Stimulated activated CD8-positive, alpha-beta memory T cell treated with anti-CD3 and anti-CD28 coated beads, Interleukin-12 subunit alpha, Interleukin-12 subunit beta, amount 100 ng/mL, for 1 hour (primary cell): Measurements from ENCODE around the gene COL20A1.
"Not testable (repeated sequence)": the region's sequence is repeated elsewhere in the genome, so short reads cannot be mapped to it uniquely, and the experiment has no call there.

Source experiments
- DNase-seq: peaks from one replicate; pipeline ENCODE4 v3.0.0-alpha.2; 2020; ENCODE audit warnings: low read depth

Gene COL20A1

DNA sequence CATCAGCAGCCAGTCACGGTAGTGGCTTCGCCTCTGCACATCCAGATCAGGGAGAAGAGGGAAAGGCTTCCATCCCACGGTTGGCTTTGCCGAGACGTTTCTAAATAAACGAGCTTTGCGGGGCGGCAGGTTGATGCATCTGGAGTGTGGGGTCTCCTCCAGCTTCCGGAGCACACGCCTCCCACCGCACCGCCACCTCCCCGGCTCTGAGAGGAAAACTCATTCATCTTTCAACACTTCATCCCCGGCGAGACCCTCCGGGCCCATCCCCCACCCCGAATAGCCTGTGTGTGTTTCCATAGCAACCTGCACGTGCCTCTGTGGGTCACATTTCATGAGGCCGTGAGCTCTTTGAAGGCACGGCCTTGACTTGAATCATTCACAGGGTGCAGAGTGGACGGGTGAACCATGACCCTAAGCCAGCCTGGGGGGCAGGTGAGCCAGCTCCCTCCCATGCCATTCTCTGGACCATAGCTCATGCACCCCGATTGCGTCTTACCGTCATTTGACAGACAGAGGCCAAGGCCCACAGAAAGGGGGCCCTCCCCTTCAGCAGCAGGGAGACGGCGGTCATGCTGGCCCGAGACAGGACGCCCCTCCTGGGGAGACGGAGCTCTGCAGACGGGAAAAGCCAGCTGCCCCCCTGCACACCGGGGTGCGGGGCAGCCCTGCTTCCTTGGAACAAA, 84.4 kb downstream of the COL20A1 start:
- no peak for DNase-seq

- no peak for DNase-seq
Measured at GRCh38 chr20:63377951-63378381, 85.0 kb downstream of the COL20A1 start.

DNA sequence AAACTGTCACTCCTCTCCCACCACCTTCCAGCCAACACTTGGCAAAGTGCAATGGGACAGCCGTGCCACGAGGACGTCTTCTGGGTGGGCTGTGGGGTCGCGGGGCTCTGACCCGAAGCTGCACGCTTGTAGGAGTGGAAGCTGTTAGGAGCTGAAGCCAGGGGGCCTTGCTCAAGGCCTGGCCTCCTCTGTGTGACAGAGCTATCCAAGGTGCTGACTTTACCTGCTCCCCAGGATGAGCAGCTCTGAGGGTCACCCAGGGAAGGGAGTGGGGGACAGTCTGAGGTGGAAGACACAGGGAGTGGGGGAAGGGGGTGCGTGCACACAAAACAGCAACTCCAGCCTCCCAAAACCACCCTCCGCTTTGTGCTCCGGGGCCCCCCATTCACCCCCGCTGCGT, 85.6 kb downstream of the COL20A1 start:
- no peak for DNase-seq

GRCh38 chr20:63379296-63379695, 86.3 kb downstream of the COL20A1 start:
- DNase-seq = no peak

GRCh38 chr20:63379872-63380271, 86.9 kb downstream of the COL20A1 start:
- DNase-seq = not testable (repeated sequence)

- no peak for DNase-seq
Measured at GRCh38 chr20:63380346-63380870, 87.4 kb downstream of the COL20A1 start.

DNA sequence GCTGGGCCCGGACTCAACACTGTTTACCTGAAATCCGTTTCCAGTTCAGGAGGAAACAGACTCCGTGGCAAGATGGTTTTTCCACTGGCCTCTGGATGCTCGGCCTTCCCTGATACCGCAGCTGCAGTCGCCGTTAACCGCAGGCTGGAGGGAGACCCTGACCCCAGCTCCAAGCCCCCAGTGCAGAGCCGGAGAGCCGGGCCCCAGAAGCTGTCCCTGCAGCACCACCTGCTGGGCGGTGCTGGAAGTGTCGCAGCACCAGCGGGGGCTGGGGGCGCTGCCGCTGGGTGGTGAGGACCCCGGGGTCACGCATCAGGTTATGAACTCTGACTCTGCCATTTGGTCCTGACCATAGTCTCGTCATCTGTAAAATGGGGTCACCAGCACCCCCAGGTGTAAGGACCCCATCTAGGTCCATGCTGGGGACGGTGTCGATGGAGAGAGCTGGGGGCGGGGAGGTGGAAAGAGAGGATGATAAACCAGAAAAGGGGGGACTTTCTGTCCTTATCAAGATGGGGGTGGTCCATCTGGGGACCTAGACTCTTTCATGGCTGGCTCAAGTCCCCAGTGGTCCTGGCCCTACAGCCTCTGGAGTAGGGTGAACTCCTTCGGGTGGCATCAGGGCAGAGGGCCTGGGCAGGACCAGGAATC, 88.9 kb downstream of the COL20A1 start:
- DNase-seq = no peak

- DNase-seq = no peak
Measured at GRCh38 chr20:63382551-63383300, 89.7 kb downstream of the COL20A1 start.

DNA sequence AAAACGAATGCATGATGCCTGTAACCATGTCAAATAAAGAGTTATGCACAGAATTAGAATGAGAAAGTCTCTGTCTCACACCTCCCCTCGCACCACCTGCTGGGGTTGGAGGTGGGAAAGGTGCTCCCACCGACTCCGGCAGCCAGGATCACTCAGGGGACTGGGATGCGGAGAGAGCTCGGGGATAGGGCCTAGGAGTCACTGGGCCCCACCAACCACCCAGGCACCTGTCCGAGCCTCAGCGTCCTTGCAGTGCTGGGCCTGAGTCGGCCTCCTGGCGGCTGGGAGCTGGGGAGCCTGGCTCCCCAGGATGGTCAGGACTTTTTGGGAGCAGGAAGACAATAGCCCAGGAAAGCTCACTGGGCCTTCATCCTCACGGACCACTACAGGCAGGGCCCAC, 90.6 kb downstream of the COL20A1 start:
- no peak for DNase-seq

DNA sequence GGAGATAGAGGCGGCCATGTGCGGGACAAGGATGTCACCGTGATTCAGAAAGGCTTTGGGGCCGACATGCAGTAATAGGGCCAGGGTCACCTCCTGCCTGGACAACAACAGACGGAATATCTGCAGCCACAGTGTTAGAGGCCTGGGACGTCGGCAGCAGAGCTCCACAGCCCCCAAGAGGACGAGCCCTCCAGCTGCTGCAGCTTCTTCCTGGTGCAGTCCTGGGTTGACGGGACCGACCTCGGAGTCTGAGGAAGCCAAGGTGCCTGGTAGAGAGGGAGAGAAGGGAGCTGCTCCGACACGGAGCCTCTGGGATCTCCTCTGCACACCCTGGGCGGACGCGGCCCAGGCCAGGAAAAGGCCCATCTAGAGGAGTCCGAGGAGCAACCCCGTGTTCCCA, 91.3 kb downstream of the COL20A1 start:
- DNase-seq = no peak
